ENCODE data around the gene UGT3A2. TPM values are rescaled to one million over a fixed set of nuclear protein-coding genes. Genes with fewer than 3 reads are reported as not detected.
"Not testable (repeated sequence)": the region's sequence is repeated elsewhere in the genome, so short reads cannot be mapped to it uniquely, and the experiment has no call there.

UGT3A2 gene
- total RNA-seq, 1 experiment from 2014 or later = 13.7 TPM

DNA sequence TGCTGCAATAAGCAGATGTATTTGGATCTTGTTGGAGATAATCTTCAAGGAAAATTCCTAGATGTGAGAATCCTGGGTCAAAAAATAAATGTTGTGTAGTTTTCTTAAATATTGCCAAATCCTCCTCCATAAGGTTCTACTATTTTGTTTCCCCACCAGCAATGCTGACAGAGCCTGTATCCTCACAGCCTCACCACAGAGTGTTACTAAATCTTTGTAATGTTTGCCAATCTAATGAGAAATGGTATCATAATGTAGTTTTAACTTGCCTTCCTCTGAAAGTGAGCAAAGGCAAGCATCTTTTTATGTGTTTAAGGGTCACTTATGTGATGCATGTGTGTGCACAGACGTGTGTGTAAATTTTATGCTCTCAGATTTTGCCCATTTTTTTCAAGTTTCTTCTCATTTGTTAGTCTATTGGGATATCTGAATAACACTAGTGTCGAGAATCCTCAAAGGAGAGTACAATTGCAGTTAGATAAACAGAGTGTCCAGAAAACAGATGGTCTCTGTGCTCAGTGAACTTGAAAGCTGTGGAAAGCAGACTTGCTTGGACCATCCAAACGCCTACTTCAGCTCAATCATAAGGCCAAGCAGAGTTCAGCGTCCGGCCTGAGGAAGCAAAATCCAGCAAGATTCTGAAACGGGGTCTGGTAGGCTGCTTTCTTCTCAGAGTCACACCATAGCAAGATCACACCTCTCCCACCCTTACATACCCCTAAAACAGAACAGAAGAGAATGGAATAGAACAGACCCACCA, 39.8 kb downstream of the UGT3A2 start:
- peaks cover 0 to 6% (median 0%) of the 10 kb centered on the region in 3 experiments; a peak in 4 of 7 replicates for H3K36me3 Mint-ChIP-seq (ENCODE audit: insufficient read depth in 1 of 3, low read depth in 3 of 3)
- no peak overlapping the region for H2BK15ac ChIP-seq (ENCODE audit: low read depth, low read length)

DNA sequence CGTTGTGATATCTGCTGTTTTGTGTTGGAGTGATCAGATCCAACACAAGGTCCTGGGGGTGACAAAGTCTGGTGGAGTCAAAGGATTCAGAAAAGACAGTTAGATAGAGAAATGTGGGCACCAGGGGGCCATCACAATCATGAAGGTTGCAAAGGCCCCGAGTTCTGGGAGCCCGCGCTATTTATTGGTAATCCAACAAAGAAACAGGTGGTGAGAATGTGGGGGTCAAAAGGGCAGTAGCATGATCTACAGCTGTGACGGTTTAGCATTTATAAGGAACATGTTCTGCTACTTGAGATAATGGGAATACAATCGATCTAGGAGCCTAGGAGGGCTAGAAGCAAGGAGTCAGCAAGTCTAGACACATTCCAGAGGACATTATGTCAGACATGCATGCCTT, 44.4 kb downstream of the UGT3A2 start:
- H2AK5ac ChIP-seq (ENCODE audit: insufficient read length, low read length); H3T11ph ChIP-seq (ENCODE audit: low read length); H4K5ac ChIP-seq (ENCODE audit: insufficient read length, low read depth, low read length); H4K91ac ChIP-seq (ENCODE audit: insufficient read length, low read depth, low read length); H3K4ac ChIP-seq (ENCODE audit: low read depth, low read length); H2BK120ac ChIP-seq (ENCODE audit: low read depth, low read length, poor library complexity, severe bottlenecking); H2AFZ ChIP-seq (ENCODE audit: low read length); H2BK15ac ChIP-seq (ENCODE audit: low read depth, low read length); H3K4me2 ChIP-seq (ENCODE audit: insufficient read depth, insufficient read length, low read length); H3K27ac Mint-ChIP-seq; H3K56ac ChIP-seq (ENCODE audit: insufficient read length, low read depth, low read length); H3K4me1 ChIP-seq (ENCODE audit: insufficient read depth, low read length); H3K14ac ChIP-seq (ENCODE audit: insufficient read depth, low read length); H3K9ac ChIP-seq (ENCODE audit: extremely low read depth, insufficient read length, low read length); DNase-seq; H3K23me2 ChIP-seq (ENCODE audit: insufficient read length, low read depth, low read length, poor library complexity, severe bottlenecking); H3K27me3 Mint-ChIP-seq (ENCODE audit: low read depth); H3K27ac ChIP-seq (ENCODE audit: insufficient read length, low read depth, low read length); H4K8ac ChIP-seq (replicated peaks; ENCODE audit: insufficient read length, low read depth, low read length); H2BK5ac ChIP-seq (ENCODE audit: insufficient read length, low read length); H2BK12ac ChIP-seq (ENCODE audit: insufficient read length, low read depth, low read length); H3K18ac ChIP-seq (ENCODE audit: insufficient read length, low read depth, low read length); H2BK20ac ChIP-seq (ENCODE audit: low read depth, low read length, poor library complexity, severe bottlenecking); H3K27me3 ChIP-seq (ENCODE audit: insufficient read depth, low read length); H3K23ac ChIP-seq (ENCODE audit: insufficient read length, low read depth, low read length); H3K9me3 ChIP-seq (ENCODE audit: control insufficient read depth, low read depth, low read length); H3K4me3 Mint-ChIP-seq; H3K79me1 ChIP-seq (ENCODE audit: insufficient read depth, low read depth, low read length, poor library complexity, severe bottlenecking); H3K79me2 ChIP-seq (ENCODE audit: insufficient read depth, low read length); H4K20me1 ChIP-seq (ENCODE audit: control insufficient read depth, insufficient read depth, insufficient read length); H3K4me1 Mint-ChIP-seq: not testable (repeated sequence)
- Mint-ChIP-seq H3K36me3 (ENCODE audit: insufficient read depth in 1 of 3, low read depth in 3 of 3) (peaks cover 0 to 11% (median 0%) of the 10 kb centered on the region in 3 experiments; a peak in 2 of 7 replicates), H3K9me3 (peaks cover 37 to 50% of the 10 kb centered on the region in 2 experiments)
- WGBS (ENCODE audit: extremely low coverage, insufficient read length, low lambda C conversion rate) = no CpG with 5 or more reads among the region's 6 CpGs

More for the DNA sequence above, 39.8 kb downstream of the UGT3A2 start:
- peaks cover 2% of the 10 kb centered on the region for H3K27me3 Mint-ChIP-seq (ENCODE audit: low read depth)
- Histone ChIP-seq H2BK5ac (ENCODE audit: insufficient read length, low read length) (no peak overlapping the region), H3K23me2 (ENCODE audit: insufficient read length, low read depth, low read length, poor library complexity, severe bottlenecking) (no peaks in the 10 kb centered on the region), H2BK12ac (ENCODE audit: insufficient read length, low read depth, low read length) (no peak overlapping the region), H3T11ph (ENCODE audit: low read length) (no peak overlapping the region), H3K79me2 (ENCODE audit: insufficient read depth, low read length) (no peaks in the 10 kb centered on the region), H4K91ac (ENCODE audit: insufficient read length, low read depth, low read length) (no peak overlapping the region), H2AFZ (ENCODE audit: low read length) (no peak overlapping the region), H3K23ac (ENCODE audit: insufficient read length, low read depth, low read length) (no peak overlapping the region), H2BK20ac (ENCODE audit: low read depth, low read length, poor library complexity, severe bottlenecking) (no peak overlapping the region), H3K27ac (ENCODE audit: insufficient read length, low read depth, low read length) (no peak overlapping the region), H4K20me1 (ENCODE audit: control insufficient read depth, insufficient read depth, insufficient read length) (no peaks in the 10 kb centered on the region), H3K27me3 (ENCODE audit: insufficient read depth, low read length) (no peaks in the 10 kb centered on the region), H4K5ac (ENCODE audit: insufficient read length, low read depth, low read length) (no peak overlapping the region), H2BK120ac (ENCODE audit: low read depth, low read length, poor library complexity, severe bottlenecking) (no peak overlapping the region), H3K14ac (ENCODE audit: insufficient read depth, low read length) (no peak overlapping the region), H3K4me2 (ENCODE audit: insufficient read depth, insufficient read length, low read length) (no peak overlapping the region), H3K18ac (ENCODE audit: insufficient read length, low read depth, low read length) (no peak overlapping the region), H2AK5ac (ENCODE audit: insufficient read length, low read length) (no peak overlapping the region), H3K4me1 (ENCODE audit: insufficient read depth, low read length) (no peaks in the 10 kb centered on the region), H3K4ac (ENCODE audit: low read depth, low read length) (no peak overlapping the region), H3K79me1 (ENCODE audit: insufficient read depth, low read depth, low read length, poor library complexity, severe bottlenecking) (no peaks in the 10 kb centered on the region), H3K9ac (ENCODE audit: extremely low read depth, insufficient read length, low read length) (no peak overlapping the region), H3K9me3 (ENCODE audit: control insufficient read depth, low read depth, low read length) (no peaks in the 10 kb centered on the region), H4K8ac (replicated peaks; ENCODE audit: insufficient read length, low read depth, low read length) (no peak overlapping the region), H3K56ac (ENCODE audit: insufficient read length, low read depth, low read length) (no peak overlapping the region)
- H3K27ac Mint-ChIP-seq = 0 out of 7 replicates have a peak overlapping the region, but pooled peaks of 1 of the 3 experiments have one; percentile 25
- H3K9me3 Mint-ChIP-seq = peaks cover 16 to 31% of the 10 kb centered on the region in 2 experiments; a peak in 4 of 5 replicates
- H3K4me1 Mint-ChIP-seq = peaks cover 2 to 5% of the 10 kb centered on the region in 2 experiments; a peak in 2 of 4 replicates
- no peak overlapping the region for H3K4me3 Mint-ChIP-seq
- WGBS (ENCODE audit: extremely low coverage, insufficient read length, low lambda C conversion rate) = no CpG with 5 or more reads among the region's 6 CpGs
- TF ChIP-seq, protein P1, sequence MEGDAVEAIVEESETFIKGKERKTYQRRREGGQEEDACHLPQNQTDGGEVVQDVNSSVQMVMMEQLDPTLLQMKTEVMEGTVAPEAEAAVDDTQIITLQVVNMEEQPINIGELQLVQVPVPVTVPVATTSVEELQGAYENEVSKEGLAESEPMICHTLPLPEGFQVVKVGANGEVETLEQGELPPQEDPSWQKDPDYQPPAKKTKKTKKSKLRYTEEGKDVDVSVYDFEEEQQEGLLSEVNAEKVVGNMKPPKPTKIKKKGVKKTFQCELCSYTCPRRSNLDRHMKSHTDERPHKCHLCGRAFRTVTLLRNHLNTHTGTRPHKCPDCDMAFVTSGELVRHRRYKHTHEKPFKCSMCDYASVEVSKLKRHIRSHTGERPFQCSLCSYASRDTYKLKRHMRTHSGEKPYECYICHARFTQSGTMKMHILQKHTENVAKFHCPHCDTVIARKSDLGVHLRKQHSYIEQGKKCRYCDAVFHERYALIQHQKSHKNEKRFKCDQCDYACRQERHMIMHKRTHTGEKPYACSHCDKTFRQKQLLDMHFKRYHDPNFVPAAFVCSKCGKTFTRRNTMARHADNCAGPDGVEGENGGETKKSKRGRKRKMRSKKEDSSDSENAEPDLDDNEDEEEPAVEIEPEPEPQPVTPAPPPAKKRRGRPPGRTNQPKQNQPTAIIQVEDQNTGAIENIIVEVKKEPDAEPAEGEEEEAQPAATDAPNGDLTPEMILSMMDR (conservative IDR thresholded peaks at IDR 0.05) = no peak
- DNase-seq = no peak

Data from H9 (cell line).